ENCODE measurements around the gene PCP4. TPM values are rescaled to one million over a fixed set of nuclear protein-coding genes. Genes with fewer than 3 reads are reported as not detected.
A peak's percentile ranks its signal among the peaks of the same experiment; 100 is the strongest.

PCP4 gene
- 17.6 to 19.2 TPM (median 18.1 TPM) in 3 replicates for total RNA-seq

DNA sequence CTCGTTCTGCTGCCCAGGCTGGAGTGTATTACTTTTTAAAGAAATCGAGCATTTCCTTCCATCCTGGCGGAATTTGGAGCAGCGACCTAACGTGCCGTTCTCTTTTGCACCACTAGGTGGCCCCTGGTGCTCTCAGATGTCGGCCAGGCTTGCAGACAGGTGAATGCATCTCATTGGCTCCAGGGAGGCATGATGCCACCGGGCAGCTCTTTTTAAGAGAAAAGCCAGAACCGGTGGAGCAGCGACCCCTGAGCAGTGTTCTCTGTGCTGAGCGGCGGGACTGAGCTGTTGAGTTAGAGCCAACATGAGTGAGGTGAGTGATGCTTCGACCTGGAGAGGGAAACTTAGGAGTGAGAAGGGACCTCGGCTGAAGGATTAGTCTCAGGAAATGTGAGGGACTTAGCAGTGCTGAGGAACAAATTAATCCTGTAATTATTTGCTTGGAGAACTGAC, at the start of gene PCP4:
Gene PCP4 (plus strand): TSS at position 241 of the 453 bp plus-strand sequence. CDS start 64 bp downstream, at position 305.
- H3K36me3 Mint-ChIP-seq: no peaks in the 10 kb centered on the region
- H3K27ac Mint-ChIP-seq: no peak within 1 kb of the TSS
- no peaks in the 10 kb centered on the region for H3K9me3 Mint-ChIP-seq
- TF ChIP-seq, protein P1, sequence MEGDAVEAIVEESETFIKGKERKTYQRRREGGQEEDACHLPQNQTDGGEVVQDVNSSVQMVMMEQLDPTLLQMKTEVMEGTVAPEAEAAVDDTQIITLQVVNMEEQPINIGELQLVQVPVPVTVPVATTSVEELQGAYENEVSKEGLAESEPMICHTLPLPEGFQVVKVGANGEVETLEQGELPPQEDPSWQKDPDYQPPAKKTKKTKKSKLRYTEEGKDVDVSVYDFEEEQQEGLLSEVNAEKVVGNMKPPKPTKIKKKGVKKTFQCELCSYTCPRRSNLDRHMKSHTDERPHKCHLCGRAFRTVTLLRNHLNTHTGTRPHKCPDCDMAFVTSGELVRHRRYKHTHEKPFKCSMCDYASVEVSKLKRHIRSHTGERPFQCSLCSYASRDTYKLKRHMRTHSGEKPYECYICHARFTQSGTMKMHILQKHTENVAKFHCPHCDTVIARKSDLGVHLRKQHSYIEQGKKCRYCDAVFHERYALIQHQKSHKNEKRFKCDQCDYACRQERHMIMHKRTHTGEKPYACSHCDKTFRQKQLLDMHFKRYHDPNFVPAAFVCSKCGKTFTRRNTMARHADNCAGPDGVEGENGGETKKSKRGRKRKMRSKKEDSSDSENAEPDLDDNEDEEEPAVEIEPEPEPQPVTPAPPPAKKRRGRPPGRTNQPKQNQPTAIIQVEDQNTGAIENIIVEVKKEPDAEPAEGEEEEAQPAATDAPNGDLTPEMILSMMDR (IDR thresholded peaks at IDR 0.05; ENCODE audit: unreplicated experiment): peak; percentile 94
- peaks cover 41% of the 10 kb centered on the region for H3K4me1 Mint-ChIP-seq
- DNase-seq (ENCODE audit: low spot score in 2 of 2, unreplicated experiment in 2 of 2): peak; percentile 47 to 81
- H3K27me3 Mint-ChIP-seq (ENCODE audit: low read depth): peaks cover 2% of the 10 kb centered on the region
- H3K4me3 Mint-ChIP-seq: peak within 1 kb of the TSS; percentile 57

DNA sequence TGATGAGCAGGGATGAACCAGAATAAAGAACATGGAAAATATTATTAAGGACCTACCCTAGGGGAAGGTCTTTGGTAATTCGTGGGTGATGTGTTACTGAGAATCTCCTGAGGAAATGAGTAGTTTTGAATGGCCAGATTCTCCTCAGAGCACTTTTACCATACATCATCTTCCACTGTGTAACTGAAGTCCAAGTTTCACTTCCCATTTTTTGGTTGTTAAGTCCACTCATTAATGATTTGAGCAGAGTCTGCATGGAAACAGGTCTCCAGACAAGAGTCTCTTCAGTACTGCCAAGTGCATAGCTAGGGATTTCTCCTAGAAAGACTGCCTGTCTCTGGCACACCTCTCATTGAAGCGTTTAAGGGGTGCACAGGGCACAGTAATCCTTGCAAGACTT, 48.7 kb upstream of the PCP4 start:
- TF ChIP-seq, protein P1 (IDR thresholded peaks at IDR 0.05; ENCODE audit: unreplicated experiment): no peak
- H3K27ac Mint-ChIP-seq: no peak overlapping the region
- peaks cover 2% of the 10 kb centered on the region for H3K36me3 Mint-ChIP-seq
- H3K9me3 Mint-ChIP-seq: peaks cover 17% of the 10 kb centered on the region
- no peak overlapping the region for H3K4me3 Mint-ChIP-seq
- no peak for DNase-seq (ENCODE audit: low spot score in 2 of 2, unreplicated experiment in 2 of 2)
- H3K4me1 Mint-ChIP-seq: peaks cover 8% of the 10 kb centered on the region
- no peaks in the 10 kb centered on the region for H3K27me3 Mint-ChIP-seq (ENCODE audit: low read depth)

DNA sequence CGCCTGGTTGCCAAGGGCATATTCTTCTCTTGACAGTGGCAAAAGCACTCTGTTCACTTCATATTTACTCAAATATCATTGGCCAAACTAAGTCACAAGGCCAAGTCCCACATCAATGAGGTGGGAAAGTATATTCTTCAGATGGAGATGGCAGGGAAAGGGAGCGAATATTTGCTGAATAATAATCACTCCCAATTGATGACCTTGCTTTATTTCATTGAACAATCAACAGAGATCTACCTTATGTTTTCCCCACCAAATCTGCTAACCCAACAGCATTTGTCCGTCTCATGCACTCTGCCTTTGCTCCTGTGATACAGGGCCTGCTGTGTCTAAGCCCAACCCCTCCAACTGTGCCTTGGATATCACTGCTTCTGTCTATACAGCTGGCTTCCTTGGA, 45.2 kb upstream of the PCP4 start:
- no peak overlapping the region for H3K4me3 Mint-ChIP-seq

DNA sequence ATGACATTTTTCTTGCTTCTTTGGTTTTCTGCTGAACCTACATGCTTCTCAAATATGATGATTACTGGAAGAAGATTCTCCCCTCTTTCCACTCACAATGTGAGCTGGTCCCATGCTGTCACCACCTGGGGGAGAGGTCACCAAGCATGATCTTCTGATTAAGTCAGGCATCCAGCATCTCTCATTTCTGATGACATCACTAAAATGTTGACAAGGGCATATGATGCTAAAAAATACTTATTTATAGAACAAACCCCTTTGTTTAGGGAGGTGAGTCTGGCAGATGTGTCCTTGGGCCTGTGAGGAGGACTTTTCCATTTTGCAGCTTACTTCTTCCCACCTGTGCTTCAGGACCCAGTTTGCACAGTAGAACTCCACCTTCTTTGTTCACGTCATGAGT, 42.0 kb upstream of the PCP4 start:
- DNase-seq (ENCODE audit: low spot score in 2 of 2, unreplicated experiment in 2 of 2): no peak
- Mint-ChIP-seq H3K36me3 (peaks cover 9% of the 10 kb centered on the region), H3K4me1 (no peaks in the 10 kb centered on the region), H3K9me3 (peaks cover 42% of the 10 kb centered on the region), H3K4me3 (no peak overlapping the region), H3K27me3 (ENCODE audit: low read depth) (no peaks in the 10 kb centered on the region), H3K27ac (no peak overlapping the region)
- TF ChIP-seq, protein P1 (IDR thresholded peaks at IDR 0.05; ENCODE audit: unreplicated experiment): no peak

More for the DNA sequence above, 45.2 kb upstream of the PCP4 start:
- H3K9me3 Mint-ChIP-seq: peaks cover 27% of the 10 kb centered on the region
- H3K27ac Mint-ChIP-seq: no peak overlapping the region
- no peaks in the 10 kb centered on the region for H3K4me1 Mint-ChIP-seq
- TF ChIP-seq, protein P1 (IDR thresholded peaks at IDR 0.05; ENCODE audit: unreplicated experiment): no peak
- H3K27me3 Mint-ChIP-seq (ENCODE audit: low read depth): no peaks in the 10 kb centered on the region
- H3K36me3 Mint-ChIP-seq: peaks cover 7% of the 10 kb centered on the region
- DNase-seq (ENCODE audit: low spot score in 2 of 2, unreplicated experiment in 2 of 2): no peak

DNA sequence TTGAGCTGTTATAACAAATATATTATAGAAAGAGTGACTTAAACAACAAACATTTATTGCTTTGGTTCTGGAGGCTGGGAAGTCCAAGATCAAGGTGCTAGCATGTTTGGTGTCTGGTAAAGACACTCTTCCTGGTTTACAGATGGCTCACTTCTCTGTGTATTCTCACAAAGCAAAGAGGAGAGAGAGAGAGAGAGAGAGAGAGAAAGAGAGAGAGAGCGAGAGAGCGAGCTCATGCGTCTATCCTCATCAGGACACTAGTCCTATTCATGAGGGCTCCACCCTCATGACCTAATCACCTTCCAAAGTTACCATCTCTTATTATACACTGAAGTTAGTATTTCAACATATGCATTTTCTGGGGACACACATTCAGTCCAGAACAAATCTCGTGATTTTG, 32.7 kb upstream of the PCP4 start:
- TF ChIP-seq, protein P1 (IDR thresholded peaks at IDR 0.05; ENCODE audit: unreplicated experiment): no peak
- H3K4me1 Mint-ChIP-seq: peaks cover 2% of the 10 kb centered on the region
- H3K36me3 Mint-ChIP-seq: peaks cover 1% of the 10 kb centered on the region
- H3K27me3 Mint-ChIP-seq (ENCODE audit: low read depth): no peaks in the 10 kb centered on the region
- no peak overlapping the region for H3K27ac Mint-ChIP-seq
- H3K4me3 Mint-ChIP-seq: no peak overlapping the region
- no peak for DNase-seq (ENCODE audit: low spot score in 2 of 2, unreplicated experiment in 2 of 2)
- peaks cover 15% of the 10 kb centered on the region for H3K9me3 Mint-ChIP-seq

All from mesothelial cell of epicardium (in vitro differentiated cells).